Effector CD4-positive, alpha-beta T cell (primary cell): ENCODE data around the gene ACAT1.
"Not testable (repeated sequence)": the region's sequence is repeated elsewhere in the genome, so short reads cannot be mapped to it uniquely, and the experiment has no call there.

Experiments
- DNase-seq: peaks from one replicate; pipeline ENCODE4 v3.0.0-alpha.2; 2020

Gene ACAT1

GRCh38 chr11:108147150-108147549 lies 25.8 kb downstream of the ACAT1 start:
- no peak for DNase-seq

- no peak for DNase-seq
These were observed 27.2 kb downstream of the ACAT1 start for GRCh38 chr11:108148556-108148955.

DNA sequence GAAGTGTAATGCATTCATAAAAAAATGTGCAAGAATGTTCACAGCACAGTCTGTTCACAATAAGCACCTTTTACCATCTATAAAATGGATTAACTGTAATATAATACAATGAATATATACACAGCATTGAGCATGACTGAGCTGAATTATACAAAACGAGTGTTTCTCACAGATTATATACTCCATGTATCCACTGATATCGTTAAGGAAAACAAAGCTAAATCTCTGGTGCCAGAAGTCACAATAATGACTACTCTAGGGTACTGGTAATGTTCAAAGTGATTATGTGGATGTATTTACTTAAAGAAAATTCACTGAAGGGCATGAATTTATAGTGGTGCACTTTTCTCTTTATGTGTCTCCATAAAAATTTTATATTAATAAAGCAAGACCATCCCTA lies 33.2 kb downstream of the ACAT1 start:
- no peak for DNase-seq

- no peak for DNase-seq
These were observed 39.7 kb downstream of the ACAT1 start for GRCh38 chr11:108160970-108161566.

DNA sequence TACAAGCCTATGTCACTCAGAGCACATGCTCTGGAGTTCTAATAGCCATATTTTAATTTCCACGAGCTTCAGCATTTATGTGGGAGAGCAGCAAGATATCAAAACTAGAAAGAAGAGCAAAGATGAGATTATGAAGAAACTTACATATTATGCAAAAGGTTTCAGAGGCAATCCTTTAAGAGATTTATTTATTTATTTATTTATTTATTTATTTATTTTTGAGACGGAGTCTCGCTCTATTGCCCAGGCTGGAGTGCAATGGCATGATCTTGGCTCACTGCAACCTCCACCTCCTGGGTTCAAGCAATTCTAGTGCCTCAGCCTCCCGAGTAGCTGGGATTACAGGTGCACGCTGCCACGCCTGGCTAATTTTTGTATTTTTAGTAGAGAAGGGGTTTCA lies 41.5 kb downstream of the ACAT1 start:
- not testable (repeated sequence) for DNase-seq

DNA sequence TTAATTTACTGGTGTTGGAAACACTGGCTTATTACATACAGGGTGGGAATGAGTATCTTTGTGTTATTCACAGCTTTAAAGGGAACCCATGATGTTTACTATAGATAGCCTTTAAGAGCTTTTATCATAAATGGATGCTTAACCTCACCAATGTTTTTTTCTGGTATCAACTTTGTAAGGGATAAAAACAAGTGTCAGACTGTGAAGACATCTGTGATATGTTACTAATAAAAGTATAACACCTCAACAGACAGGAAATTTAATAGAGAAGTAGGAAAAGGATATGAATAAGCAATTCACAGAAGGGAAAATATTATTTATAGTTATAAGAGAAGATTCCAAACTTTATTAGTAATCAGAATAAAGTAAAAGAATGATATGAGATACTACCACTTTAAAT lies 46.3 kb downstream of the ACAT1 start:
- DNase-seq = no peak

DNA sequence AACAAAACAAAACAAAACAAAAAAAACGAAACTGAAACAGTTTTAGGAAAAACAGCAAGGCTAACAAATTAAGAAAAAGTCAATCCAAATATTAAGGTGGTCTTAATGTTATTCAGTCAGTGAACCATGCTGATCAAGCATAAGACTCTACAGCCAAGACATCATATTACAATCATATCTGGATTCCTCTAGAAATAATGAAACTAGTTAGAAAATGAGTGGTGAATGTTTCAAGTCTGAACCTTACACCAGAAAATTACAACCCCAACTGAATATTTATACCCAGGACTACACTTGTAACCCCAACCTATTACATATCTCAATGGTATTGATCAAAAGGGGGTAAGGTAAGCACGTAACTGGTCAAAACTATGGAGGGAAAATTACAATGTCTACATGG lies 48.8 kb downstream of the ACAT1 start:
- no peak for DNase-seq

- no peak for DNase-seq
These were observed 56.2 kb downstream of the ACAT1 start for GRCh38 chr11:108177570-108177969.

GRCh38 chr11:108193725-108194124 lies 72.4 kb downstream of the ACAT1 start:
- DNase-seq = no peak

DNA sequence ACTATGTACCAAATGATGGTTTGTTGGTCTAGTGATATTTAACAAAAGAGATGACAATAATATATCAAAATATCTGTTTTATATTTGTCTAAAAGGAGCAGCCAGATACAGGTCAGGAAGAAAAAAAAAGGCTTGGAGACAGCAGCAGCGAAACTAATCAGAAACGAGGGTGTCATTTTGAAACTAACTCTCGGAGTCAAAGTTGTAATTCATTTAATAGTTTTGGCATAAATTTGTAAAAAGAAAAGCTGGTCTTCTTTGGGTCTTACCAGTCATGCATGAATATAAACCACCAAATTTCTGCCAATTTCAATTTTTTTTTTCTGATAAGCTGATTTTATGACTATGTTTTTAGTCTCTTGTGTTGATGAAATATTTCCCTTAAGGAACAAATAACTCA lies 75.5 kb downstream of the ACAT1 start:
- DNase-seq = no peak
